NT2/D1 (cell line): ENCODE measurements around the gene DCUN1D3.

Source experiments
- SUZ12 ChIP-seq: IDR thresholded peaks from 2 replicates; pipeline ENCODE4 v1.6.1; 2011; ENCODE audit not compliant: insufficient read length, insufficient read depth; ENCODE audit errors: extremely low read depth
- YY1 ChIP-seq: IDR thresholded peaks from 2 replicates; pipeline ENCODE4 v1.6.1; 2011; ENCODE audit not compliant: insufficient read length, insufficient read depth
- ZNF274 ChIP-seq: IDR thresholded peaks from 2 replicates; pipeline ENCODE4 v1.6.1; 2011; ENCODE audit warnings: mild to moderate bottlenecking, low read depth, low read length

- no peak for TF ChIP-seq YY1
- no peak for TF ChIP-seq ZNF274
- no peak for TF ChIP-seq SUZ12
Observed at GRCh38 chr16:20886320-20886719, 13.8 kb downstream of the DCUN1D3 start.
